ENCODE data around the gene SULT2B1. TPM values are rescaled to one million over a fixed set of nuclear protein-coding genes. Genes with fewer than 3 reads are reported as not detected.

Gene SULT2B1
- polyA plus RNA-seq, 1 donor from 2014 or later, result not detected

GRCh38 chr19:48511800-48512503 lies 40.0 kb upstream of the SULT2B1 start, which contains the start of gene LMTK3:
LMTK3 (minus strand) TSS chr19:48511835; CDS start chr19:48511576, 259 bp downstream.
- TF ChIP-seq REST (IDR thresholded peaks at IDR 0.05; ENCODE audit: borderline replicate concordance) (peak; percentile 76), TAF1 (IDR thresholded peaks at IDR 0.05; ENCODE audit: low read depth) (no peak), SMC3 (conservative IDR thresholded peaks at IDR 0.05; ENCODE audit: poor library complexity) (no peak), RAD21 (conservative IDR thresholded peaks at IDR 0.05) (no peak), MXI1 (conservative IDR thresholded peaks at IDR 0.05; ENCODE audit: poor library complexity, severe bottlenecking) (peak; percentile 83), POLR2AphosphoS5 (IDR thresholded peaks at IDR 0.05) (peak; percentile 87), CTCF (IDR thresholded peaks at IDR 0.05; ENCODE audit: poor library complexity, severe bottlenecking) (no peak), EP300 (conservative IDR thresholded peaks at IDR 0.05; ENCODE audit: poor library complexity, severe bottlenecking) (peak; percentile 62), EZH2 (IDR thresholded peaks at IDR 0.05; ENCODE audit: borderline replicate concordance, insufficient read depth, low read length, poor library complexity, severe bottlenecking) (no peak)
- peak within 1 kb of the TSS; percentile 92 for H3K4me2 ChIP-seq (ENCODE audit: low read length)
- peak within 1 kb of the TSS; percentile 94 for H3K9ac ChIP-seq (ENCODE audit: low read length)
- H3K27me3 ChIP-seq (ENCODE audit: insufficient read depth, low read depth, low read length), result no peaks in the 10 kb centered on the region
- H3K36me3 ChIP-seq (ENCODE audit: insufficient read depth, low read length), result no peaks in the 10 kb centered on the region
- peaks cover 10% of the 10 kb centered on the region for H3K79me2 ChIP-seq (replicated peaks; ENCODE audit: insufficient read depth, low read length)
- no peaks in the 10 kb centered on the region for H3K9me3 ChIP-seq (ENCODE audit: low read length)
- H3K4me3 ChIP-seq (ENCODE audit: low read length), result peak within 1 kb of the TSS; percentile 74
- H3K27ac ChIP-seq (ENCODE audit: low read length), result peak within 1 kb of the TSS; percentile 94
- H3K9me2 ChIP-seq (ENCODE audit: insufficient read depth, low read length), result no peaks in the 10 kb centered on the region
- peak within 1 kb of the TSS; percentile 65 for H2AFZ ChIP-seq (ENCODE audit: low read depth, low read length)
- H4K20me1 ChIP-seq (ENCODE audit: insufficient read depth), result no peaks in the 10 kb centered on the region
- H3F3A ChIP-seq (ENCODE audit: insufficient read depth, low read length, poor library complexity, severe bottlenecking), result no peaks in the 10 kb centered on the region

- TF ChIP-seq TAF1 (IDR thresholded peaks at IDR 0.05; ENCODE audit: low read depth), result no peak
- no peak for TF ChIP-seq RAD21 (conservative IDR thresholded peaks at IDR 0.05)
- no peak for TF ChIP-seq REST (IDR thresholded peaks at IDR 0.05; ENCODE audit: borderline replicate concordance)
- TF ChIP-seq EP300 (conservative IDR thresholded peaks at IDR 0.05; ENCODE audit: poor library complexity, severe bottlenecking), result no peak
- no peak for TF ChIP-seq SMC3 (conservative IDR thresholded peaks at IDR 0.05; ENCODE audit: poor library complexity)
- no peak for TF ChIP-seq CTCF (IDR thresholded peaks at IDR 0.05; ENCODE audit: poor library complexity, severe bottlenecking)
- TF ChIP-seq MXI1 (conservative IDR thresholded peaks at IDR 0.05; ENCODE audit: poor library complexity, severe bottlenecking), result no peak
- no peak for TF ChIP-seq EZH2 (IDR thresholded peaks at IDR 0.05; ENCODE audit: borderline replicate concordance, insufficient read depth, low read length, poor library complexity, severe bottlenecking)
- no peak for TF ChIP-seq POLR2AphosphoS5 (IDR thresholded peaks at IDR 0.05)
- peak overlapping the region; percentile 74 for H3K4me3 ChIP-seq (ENCODE audit: low read length)
- H3K27me3 ChIP-seq (ENCODE audit: insufficient read depth, low read depth, low read length), result no peaks in the 10 kb centered on the region
- no peaks in the 10 kb centered on the region for H3F3A ChIP-seq (ENCODE audit: insufficient read depth, low read length, poor library complexity, severe bottlenecking)
- H3K27ac ChIP-seq (ENCODE audit: low read length), result peak overlapping the region; percentile 94
- no peaks in the 10 kb centered on the region for H3K36me3 ChIP-seq (ENCODE audit: insufficient read depth, low read length)
- no peaks in the 10 kb centered on the region for H4K20me1 ChIP-seq (ENCODE audit: insufficient read depth)
- H2AFZ ChIP-seq (ENCODE audit: low read depth, low read length), result peak overlapping the region; percentile 42
- peaks cover 10% of the 10 kb centered on the region for H3K79me2 ChIP-seq (replicated peaks; ENCODE audit: insufficient read depth, low read length)
- H3K9me3 ChIP-seq (ENCODE audit: low read length), result no peaks in the 10 kb centered on the region
- H3K4me2 ChIP-seq (ENCODE audit: low read length), result peak overlapping the region; percentile 53
- no peaks in the 10 kb centered on the region for H3K9me2 ChIP-seq (ENCODE audit: insufficient read depth, low read length)
- peak overlapping the region; percentile 94 for H3K9ac ChIP-seq (ENCODE audit: low read length)
These were observed 39.3 kb upstream of the SULT2B1 start for GRCh38 chr19:48512504-48513288.

All from neural cell (in vitro differentiated cells).